GM13976 (cell line): ENCODE data around the gene LCE1E.

Experiments used
- DNase-seq: peaks from one replicate; pipeline ENCODE4 v3.0.0; 2012; ENCODE audit warnings: low spot score
- in situ Hi-C: fragments of 300-500 bp; cut with MboI; formaldehyde crosslinking; loops from one replicate; pipeline ENCODE4 v1.12.0; 2022; ENCODE audit warnings: low sequenced_read_pairs, mixed read lengths, inconsistent platforms; ENCODE audit not compliant: unreplicated experiment
- TF ChIP-seq, protein P1 (sequence below): IDR thresholded peaks from 2 replicates; pipeline ENCODE4 v1.5.1; 2012; ENCODE audit warnings: borderline replicate concordance, mild to moderate bottlenecking; ENCODE audit not compliant: insufficient read depth; ENCODE audit errors: extremely low read depth, missing control alignments, control extremely low read depth

LCE1E gene

DNA sequence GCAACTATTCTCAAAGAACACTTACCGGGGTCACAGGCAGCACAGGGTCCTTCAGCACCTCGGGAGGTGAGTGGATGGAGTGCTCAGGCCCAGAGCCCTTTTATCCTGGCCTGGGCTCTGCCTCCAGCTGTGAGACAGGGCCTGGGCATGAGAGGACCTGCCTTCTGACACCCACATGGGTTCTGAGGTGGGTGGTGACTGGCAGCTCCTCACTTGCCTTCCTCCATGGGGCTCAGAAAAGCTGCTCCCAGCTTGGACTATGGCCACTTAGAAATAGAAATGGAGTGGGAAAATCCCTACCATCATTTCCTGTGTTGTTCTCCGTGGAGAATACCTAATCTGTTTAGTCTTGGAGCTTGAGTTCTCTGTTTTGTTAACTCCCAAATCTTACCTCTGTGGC is 20.5 kb downstream of the LCE1E start, which contains the start of gene LCE1C:
Gene LCE1C (minus strand): TSS at position 76 of the 400 bp plus-strand sequence. CDS start 1,173 bp downstream, outside the sequence.
- TF ChIP-seq, protein P1, sequence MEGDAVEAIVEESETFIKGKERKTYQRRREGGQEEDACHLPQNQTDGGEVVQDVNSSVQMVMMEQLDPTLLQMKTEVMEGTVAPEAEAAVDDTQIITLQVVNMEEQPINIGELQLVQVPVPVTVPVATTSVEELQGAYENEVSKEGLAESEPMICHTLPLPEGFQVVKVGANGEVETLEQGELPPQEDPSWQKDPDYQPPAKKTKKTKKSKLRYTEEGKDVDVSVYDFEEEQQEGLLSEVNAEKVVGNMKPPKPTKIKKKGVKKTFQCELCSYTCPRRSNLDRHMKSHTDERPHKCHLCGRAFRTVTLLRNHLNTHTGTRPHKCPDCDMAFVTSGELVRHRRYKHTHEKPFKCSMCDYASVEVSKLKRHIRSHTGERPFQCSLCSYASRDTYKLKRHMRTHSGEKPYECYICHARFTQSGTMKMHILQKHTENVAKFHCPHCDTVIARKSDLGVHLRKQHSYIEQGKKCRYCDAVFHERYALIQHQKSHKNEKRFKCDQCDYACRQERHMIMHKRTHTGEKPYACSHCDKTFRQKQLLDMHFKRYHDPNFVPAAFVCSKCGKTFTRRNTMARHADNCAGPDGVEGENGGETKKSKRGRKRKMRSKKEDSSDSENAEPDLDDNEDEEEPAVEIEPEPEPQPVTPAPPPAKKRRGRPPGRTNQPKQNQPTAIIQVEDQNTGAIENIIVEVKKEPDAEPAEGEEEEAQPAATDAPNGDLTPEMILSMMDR = no peak
- in situ Hi-C loops = no loop called here
- DNase-seq = no peak

DNA sequence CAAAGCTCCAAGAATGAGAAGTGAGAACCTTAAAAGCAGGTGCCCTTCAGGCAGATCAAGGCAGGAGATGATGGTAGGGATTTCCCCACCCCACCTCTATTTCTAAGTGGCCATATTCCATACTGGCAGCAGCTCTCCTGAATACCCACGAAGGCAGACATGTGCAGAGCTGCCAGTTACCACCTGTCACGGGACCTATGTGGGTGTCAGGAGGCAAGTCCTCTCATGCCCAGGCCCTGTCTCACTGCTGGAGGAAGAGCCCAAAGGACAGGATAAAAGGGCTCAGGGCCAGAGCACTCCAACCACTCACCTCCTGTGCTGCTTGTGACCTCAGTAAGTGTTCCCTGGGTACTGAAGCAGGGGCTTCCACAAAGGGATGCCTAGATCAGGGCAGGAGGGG is 25.0 kb downstream of the LCE1E start:
- in situ Hi-C loops = no loop called here
- no peak for DNase-seq
- TF ChIP-seq, protein P1 = no peak

DNA sequence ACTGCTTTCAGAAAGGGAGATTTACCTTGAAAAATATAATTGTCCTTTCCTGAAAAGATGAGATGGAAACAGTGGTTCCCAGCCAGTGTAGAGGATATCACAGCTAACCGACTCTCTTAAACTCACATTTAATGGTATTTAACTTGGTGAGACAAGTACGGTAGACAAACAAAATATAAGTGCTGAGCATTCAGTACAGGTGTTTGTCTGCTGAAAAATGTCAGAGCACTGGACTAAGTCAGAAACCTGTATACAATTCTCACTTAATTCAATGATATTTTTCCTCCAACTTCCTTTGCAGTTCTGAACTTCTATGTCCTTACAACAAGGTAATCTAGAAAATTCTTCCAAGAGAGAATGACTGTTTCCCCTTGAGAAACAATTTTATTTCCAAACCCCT is 25.6 kb downstream of the LCE1E start, which contains the start of gene LCE1B:
Gene LCE1B (plus strand): TSS at position 301 of the 400 bp plus-strand sequence. CDS start 476 bp downstream, outside the sequence.
- TF ChIP-seq, protein P1 = no peak
- DNase-seq = no peak
- in situ Hi-C loops = no loop called here

DNA sequence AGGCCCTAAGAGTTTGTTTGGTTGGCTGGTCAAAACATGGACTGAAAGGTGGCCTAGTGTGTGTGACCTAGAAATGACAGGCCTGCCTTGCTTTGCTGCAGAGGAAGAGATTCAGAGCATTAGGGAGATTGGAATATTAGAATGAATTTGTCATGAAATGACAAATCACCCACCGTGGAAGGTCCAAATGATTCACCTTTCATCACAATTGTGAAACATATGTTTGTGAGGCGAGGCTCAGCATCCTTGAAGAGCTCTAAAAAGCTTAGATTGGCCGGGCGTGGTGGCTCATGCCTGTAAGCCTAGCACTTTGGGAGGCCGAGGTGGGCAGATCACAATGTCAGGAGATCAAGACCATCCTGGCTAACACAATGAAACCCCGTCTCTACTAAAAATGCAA is 31.3 kb downstream of the LCE1E start:
- in situ Hi-C loops = no loop called here
- TF ChIP-seq, protein P1 = no peak
- no peak for DNase-seq

DNA sequence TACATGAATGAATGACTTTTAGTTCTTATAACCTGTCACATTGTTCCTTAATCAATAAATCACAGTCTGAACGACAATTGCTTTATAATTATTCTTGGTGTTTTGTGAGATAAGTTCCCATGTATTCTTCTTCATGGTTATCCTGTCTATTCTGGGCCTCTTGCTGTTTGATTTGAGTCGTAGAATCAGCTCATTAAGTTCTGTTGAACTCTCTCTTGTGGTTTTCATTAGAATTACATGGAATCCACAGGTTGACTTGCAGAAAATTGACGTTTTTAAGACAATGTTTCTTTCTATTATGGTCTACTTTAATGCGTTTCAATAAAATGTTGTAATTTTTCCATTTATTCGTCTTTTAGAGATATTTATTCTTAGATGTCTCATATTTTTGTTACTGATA is 37.2 kb downstream of the LCE1E start:
- TF ChIP-seq, protein P1 = no peak
- DNase-seq = no peak
- in situ Hi-C loops = no loop called here

DNA sequence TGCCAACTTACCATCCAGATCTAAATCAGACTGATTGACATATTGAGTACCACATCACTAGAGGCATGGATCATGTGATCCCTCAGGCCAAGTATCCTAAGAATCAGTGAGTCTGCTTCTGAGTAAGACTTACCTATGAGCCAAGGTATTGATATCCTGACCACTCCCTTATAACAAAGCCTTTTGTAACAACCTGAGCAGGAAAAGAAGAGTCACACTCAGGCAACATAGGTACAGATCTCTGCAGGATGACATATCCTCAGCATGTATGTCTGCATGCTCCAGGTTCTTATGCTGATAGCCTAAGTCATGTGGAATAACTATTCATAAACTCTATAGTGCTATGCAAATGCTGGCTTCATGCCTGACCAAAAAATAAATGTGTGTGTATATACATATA is 38.9 kb downstream of the LCE1E start:
- in situ Hi-C loops = no loop called here

More for the DNA sequence above, 38.9 kb downstream of the LCE1E start:
- TF ChIP-seq, protein P1 = no peak
- no peak for DNase-seq
